ENCODE data around the gene MAGEA6. TPM values are rescaled to one million over a fixed set of nuclear protein-coding genes. Genes with fewer than 3 reads are reported as not detected.

The MAGEA6 gene
- total RNA-seq, 1 experiment from 2014 or later = 0.57 TPM

DNA sequence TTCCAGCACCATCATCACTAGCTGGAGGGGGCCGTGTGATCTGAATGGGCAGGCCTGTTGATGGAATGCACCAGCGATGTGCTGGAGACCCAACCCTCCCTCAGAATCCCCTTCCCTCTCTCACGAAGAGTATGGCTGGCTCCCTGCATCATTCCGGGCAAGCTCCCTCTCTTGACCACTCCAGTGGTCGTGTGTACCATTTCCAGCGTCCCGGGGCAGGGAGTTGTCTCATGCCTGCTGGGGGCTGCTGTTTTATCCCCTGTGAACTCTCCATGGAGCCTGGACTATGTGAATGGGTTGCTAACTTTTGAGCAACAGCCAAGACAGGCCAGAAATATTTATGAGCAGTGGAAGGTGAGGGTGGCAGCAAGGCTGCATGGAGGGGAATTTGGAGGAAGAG lies 44.1 kb downstream of the MAGEA6 start:
- ATAC-seq = no peak
- Histone ChIP-seq H3K9me3 (ENCODE audit: control insufficient read depth, insufficient read depth, low read depth, low read length) (no peaks in the 10 kb centered on the region), H3K27ac (ENCODE audit: low read length) (no peak overlapping the region), H3K4me1 (ENCODE audit: control insufficient read depth, insufficient read depth, low read length) (no peaks in the 10 kb centered on the region), H3K36me3 (ENCODE audit: control insufficient read depth, insufficient read depth, low read length) (no peaks in the 10 kb centered on the region), H3K27me3 (ENCODE audit: control insufficient read depth, insufficient read depth, low read length) (no peaks in the 10 kb centered on the region), H3K4me3 (ENCODE audit: low read depth in 2 of 2, low read length in 2 of 2) (no peak overlapping the region)
- TF ChIP-seq, protein P1, sequence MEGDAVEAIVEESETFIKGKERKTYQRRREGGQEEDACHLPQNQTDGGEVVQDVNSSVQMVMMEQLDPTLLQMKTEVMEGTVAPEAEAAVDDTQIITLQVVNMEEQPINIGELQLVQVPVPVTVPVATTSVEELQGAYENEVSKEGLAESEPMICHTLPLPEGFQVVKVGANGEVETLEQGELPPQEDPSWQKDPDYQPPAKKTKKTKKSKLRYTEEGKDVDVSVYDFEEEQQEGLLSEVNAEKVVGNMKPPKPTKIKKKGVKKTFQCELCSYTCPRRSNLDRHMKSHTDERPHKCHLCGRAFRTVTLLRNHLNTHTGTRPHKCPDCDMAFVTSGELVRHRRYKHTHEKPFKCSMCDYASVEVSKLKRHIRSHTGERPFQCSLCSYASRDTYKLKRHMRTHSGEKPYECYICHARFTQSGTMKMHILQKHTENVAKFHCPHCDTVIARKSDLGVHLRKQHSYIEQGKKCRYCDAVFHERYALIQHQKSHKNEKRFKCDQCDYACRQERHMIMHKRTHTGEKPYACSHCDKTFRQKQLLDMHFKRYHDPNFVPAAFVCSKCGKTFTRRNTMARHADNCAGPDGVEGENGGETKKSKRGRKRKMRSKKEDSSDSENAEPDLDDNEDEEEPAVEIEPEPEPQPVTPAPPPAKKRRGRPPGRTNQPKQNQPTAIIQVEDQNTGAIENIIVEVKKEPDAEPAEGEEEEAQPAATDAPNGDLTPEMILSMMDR (IDR thresholded peaks at IDR 0.05) = no peak
- TF ChIP-seq SIN3A (IDR thresholded peaks at IDR 0.05; ENCODE audit: borderline replicate concordance, insufficient read depth, low read depth, low read length) (no peak), TCF7L2 (IDR thresholded peaks at IDR 0.05; ENCODE audit: low read depth, low read length) (no peak), POLR2AphosphoS5 (IDR thresholded peaks at IDR 0.05; ENCODE audit: low read depth, low read length) (no peak)
- intact Hi-C loops (cut with micrococcal nuclease; ENCODE audit: unreplicated experiment) = no loop called here
- no TSS peak for BruUV-seq (replicated peaks)
- no peak for DNase-seq (ENCODE audit: low read depth, low spot score)
- ChIA-PET POLR2A (no interaction called here), CTCF (no interaction called here)
- in situ Hi-C loops (cut with HindIII; ENCODE audit: low pct_unique_long_range_greater_than_20kb, low sequenced_read_pairs) = no loop called here

Other genes starting within 250 kb of the MAGEA6 start
- 0.03 TPM for gene GABRQ, start 131.8 kb downstream of the MAGEA6 start, total RNA-seq (2021; ENCODE audit: unreplicated experiment)
- 0.21 TPM for gene MAGEA3, start 70.9 kb downstream of the MAGEA6 start, total RNA-seq (2021; ENCODE audit: unreplicated experiment)
- not detected for gene CSAG2, start 60.4 kb downstream of the MAGEA6 start, total RNA-seq (2021; ENCODE audit: unreplicated experiment)
- not detected for gene MAGEA2B, start 55.1 kb downstream of the MAGEA6 start, total RNA-seq (2021; ENCODE audit: unreplicated experiment)
- gene CSAG1, start 36.0 kb downstream of the MAGEA6 start, total RNA-seq (2021; ENCODE audit: unreplicated experiment) = not detected
- gene MAGEA12, start 35.9 kb downstream of the MAGEA6 start, total RNA-seq (2021; ENCODE audit: unreplicated experiment) = not detected
- 0.28 TPM for gene MAGEA2, start 15.8 kb downstream of the MAGEA6 start, total RNA-seq (2021; ENCODE audit: unreplicated experiment)
- gene CSAG3, start 10.5 kb downstream of the MAGEA6 start, total RNA-seq (2021; ENCODE audit: unreplicated experiment) = 0.26 TPM
- gene CETN2, start 61.1 kb upstream of the MAGEA6 start, total RNA-seq (2021; ENCODE audit: unreplicated experiment) = 63.3 TPM
- gene NSDHL, start 61.4 kb upstream of the MAGEA6 start, total RNA-seq (2021; ENCODE audit: unreplicated experiment) = 75.0 TPM
- 5.4 TPM for gene ZNF185, start 128.4 kb upstream of the MAGEA6 start, total RNA-seq (2021; ENCODE audit: unreplicated experiment)
- not detected for gene PNMA5, start 224.4 kb upstream of the MAGEA6 start, total RNA-seq (2021; ENCODE audit: unreplicated experiment)